GM18502 (cell line): ENCODE results near the gene CALM1.
A peak's percentile ranks its signal among the peaks of the same experiment; 100 is the strongest.

Experiments used
- ATAC-seq: cut with Tn5 transposase; IDR thresholded peaks from one replicate; pipeline ENCODE4 v1.9.1; 2021; ENCODE audit warnings: mild to moderate bottlenecking; ENCODE audit not compliant: unreplicated experiment, poor library complexity

CALM1 gene

DNA sequence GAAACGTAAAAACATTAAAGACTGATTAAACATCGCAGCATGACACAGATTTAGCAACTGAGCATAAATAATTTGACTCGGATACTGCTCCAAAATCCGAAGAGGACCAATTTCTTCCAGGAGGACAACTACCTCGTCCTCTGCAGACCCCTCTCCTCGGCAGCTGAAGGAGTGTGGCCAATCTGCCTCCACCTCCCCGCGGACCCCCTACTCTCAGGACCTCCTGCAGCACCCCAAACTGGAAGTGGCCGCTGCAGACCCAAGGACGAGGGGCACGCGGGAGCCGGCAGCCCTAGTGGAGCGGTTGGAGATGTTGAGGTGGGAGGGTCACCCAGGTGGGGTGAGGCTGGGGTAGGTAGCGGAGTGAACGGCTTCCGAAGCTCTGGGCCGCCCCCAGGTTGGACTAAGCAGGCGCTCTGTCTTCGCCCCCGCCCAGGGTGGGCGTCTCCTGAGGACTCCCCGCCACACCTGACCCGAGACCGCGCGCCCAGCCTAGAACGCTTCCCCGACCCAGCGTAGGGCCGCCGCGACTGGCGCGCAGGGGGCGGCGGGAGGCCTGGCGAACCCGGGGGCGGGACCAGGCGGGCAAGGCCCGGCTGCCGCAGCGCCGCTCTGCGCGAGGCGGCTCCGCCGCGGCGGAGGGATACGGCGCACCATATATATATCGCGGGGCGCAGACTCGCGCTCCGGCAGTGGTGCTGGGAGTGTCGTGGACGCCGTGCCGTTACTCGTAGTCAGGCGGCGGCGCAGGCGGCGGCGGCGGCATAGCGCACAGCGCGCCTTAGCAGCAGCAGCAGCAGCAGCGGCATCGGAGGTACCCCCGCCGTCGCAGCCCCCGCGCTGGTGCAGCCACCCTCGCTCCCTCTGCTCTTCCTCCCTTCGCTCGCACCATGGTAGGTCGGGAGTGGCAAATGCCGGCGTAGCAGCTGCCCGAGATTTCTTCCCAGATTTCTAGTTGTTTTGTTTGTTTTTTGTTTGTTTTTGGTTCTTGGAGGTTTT, at the start of gene CALM1:
CALM1 (plus strand) TSS at position 689 of the 999 bp plus-strand sequence; CDS start at position 891, 202 bp downstream.
- ATAC-seq: peak; percentile 70

DNA sequence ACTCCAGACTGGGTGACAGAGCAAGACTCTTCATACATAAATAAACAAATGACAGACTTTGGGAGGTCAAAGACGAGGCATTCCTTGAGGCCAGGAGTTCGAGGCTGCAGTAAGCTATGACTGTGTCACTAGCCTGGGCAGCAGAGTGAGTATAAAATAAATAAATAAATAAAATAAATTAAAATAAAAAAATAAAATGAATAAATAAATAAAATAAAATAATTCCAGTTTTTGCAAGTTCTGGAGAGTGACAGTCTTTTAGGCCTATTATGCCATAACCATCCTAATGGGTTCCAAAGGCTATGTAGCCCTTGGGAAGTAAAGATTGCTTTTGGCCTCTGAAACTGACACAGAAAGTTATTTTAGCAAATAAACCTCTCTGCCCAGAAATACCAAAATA, 48.6 kb upstream of the CALM1 start:
- ATAC-seq: no peak

DNA sequence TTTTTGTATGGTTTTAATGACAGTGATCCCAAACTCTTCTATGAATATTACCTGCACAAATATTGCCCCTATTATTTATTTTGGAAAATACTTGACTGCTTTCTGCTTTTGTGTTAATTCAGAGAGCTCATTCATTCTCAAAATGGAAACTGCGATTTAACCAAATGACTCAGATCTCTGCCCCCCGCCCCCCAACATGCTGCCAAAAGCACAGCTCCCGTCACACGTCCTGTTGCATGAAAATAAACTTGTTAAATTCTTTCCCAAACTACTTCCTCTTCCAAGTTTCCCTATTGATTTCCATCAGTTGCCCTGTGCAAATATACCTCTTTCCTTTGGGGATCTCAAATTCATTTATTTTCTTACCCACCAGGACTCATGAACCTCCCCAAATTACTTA, 47.1 kb upstream of the CALM1 start:
- no peak for ATAC-seq

DNA sequence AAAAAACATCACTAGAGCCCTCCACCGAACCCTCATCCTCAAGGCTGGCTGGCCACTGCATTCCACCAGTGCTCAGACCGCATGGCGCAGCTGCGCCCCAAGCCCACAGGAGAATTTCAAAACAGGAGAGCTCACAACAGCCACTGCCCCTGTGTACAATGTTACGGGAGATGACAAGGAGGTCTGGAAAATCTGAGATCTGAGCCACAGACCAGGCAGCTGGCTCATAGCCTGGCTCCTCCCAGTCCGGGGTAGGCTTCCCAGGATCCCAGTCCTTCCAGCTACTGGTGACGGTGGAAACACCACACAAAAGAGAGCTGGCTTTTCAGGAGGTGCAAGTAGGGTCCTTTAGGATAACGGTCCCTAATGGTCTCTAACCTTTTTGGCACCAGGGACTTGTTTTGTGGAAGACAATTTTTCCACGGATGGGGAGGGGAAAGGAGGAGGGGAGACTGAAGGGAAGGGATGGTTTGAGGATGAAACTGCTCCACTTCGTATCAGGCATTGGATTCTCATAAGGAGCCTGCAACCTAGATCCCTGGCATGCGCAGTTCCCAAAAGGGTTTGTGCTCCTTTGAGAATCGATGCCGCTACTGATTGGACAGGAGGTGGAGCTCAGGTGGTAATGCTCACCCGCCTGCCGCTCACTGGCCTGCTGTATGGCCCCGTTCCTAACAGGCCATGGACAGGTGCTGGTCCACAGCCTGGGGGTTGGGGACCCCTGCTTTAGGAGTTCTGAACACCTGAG, 42.1 kb upstream of the CALM1 start:
- no peak for ATAC-seq

DNA sequence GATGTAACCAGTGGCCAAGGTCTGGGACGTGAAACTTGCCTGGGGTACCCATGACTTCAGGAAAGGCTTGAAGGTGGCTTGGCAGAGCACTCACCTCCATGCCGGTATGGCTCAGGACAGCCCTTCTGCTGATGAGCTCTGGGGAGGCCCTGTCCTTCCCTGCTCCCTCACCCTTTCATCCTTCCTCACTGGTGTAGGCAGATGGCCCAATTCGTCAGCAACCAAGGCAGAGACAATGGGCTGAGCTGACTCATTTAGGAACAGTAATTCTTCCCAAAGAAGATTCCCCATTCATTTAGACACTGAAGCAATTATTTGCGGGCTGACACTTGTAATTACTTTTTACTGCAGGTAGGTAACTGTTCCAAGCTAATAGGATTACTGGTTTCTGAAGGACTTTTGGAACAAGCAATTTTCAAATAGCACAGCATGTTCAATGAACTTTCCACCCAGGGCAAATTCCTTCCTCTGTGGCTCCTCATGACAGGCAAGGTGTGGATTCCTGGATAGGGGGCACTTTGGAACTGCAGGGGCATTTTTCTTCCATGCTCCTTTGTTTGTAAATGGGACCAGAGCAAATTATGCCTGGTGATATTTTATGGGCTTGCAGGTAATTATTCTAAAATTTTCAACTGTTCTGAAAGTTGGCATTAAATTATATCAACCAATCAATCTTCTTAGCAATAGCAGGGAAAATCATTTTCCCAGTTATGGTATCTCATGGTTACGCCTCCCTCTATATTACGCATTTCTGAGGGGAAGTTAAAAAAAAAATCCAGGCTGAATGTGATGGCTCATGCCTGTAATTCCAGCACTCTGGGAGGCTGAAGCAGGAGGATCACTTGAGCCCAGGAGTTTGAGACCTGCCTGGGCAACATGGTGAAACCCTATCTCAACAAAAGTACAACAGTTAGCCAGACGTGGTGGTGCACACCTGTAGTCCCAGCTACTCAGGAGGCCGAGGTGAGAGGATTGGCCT, 41.0 kb upstream of the CALM1 start:
- ATAC-seq: no peak

DNA sequence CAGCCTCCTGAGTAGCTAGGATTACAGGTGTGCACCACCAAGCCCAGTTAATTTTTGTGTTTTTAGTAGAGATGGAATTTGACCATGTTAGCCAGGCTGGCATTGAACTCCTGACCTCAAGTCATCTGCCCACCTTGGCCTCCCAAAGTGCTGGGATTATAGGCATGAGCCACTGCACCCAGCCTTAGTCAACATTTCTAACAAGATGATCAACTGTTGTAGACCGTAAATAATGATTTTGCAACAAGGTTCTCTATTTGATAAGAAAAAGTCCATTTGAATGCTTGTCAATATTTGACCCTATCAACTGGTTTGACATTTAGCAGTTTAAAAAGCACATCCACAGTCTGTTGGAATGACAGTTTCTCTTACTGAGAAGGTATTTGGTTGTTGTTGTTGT, 39.9 kb upstream of the CALM1 start:
- no peak for ATAC-seq

DNA sequence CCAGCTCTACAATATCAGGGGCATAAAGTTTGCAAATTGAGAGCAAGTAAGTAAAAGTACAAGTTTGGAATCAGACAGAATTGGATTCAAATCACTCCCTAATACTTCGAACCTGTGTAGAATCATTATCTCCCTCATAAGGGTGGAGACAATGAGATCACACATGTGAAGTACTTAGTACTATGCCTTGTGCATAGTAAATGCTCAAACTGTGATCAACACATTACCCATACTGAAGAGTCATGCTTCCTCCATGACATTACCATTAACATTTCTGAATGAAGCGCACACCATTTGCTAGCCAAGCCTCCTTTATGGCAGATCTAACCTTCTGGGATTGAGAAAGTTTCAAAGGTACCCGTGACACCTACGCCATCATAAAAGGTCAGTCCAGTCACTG, 38.5 kb upstream of the CALM1 start:
- ATAC-seq: no peak

DNA sequence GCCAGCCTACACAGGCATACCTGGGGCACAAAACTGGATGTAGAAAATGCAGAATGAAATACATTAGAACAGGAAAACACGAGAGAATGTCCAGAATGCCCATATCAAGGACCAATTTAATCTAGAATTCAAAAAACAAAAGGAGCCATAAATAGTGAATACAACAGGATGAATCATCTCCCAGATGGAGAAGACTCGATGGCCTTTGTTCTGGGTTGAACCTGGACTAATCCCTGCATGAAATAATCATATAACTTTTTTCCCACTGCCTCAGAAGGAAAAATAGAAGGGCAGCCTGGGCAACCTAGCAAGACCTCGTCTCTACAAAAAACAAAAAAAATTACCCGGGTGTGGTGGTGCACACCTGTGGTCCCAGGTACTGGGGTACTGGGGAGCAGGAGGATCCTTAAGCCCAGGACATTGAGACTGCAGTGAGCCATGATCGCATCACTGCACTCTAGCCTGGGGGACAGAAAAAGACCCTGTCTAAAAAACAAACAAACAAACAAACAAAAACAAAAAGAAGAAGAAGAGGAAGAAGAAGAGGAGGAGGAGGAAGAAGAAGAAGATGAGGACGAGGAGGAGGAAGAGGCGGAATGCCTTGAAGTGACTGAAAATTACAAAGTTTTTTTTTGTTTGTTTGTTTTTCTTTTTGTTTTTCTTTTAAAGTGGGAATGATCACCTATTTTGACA, 34.8 kb upstream of the CALM1 start:
- no peak for ATAC-seq

DNA sequence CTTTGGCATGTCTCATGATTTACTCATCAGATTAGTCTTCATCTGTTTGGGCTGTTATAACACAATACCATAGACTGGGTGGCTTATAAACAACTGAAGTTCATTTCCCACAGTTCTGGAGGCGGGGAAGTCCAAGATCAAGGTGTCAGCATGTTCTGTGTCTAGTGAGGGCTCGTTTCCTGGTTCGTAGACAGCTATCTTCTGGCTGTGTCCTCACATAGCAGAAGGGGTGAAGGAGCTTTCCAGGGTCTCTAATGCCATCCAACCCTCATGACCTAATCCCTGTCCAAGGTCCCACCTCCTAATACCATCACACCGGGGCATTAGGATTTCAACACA, 34.3 kb upstream of the CALM1 start:
- ATAC-seq: no peak

DNA sequence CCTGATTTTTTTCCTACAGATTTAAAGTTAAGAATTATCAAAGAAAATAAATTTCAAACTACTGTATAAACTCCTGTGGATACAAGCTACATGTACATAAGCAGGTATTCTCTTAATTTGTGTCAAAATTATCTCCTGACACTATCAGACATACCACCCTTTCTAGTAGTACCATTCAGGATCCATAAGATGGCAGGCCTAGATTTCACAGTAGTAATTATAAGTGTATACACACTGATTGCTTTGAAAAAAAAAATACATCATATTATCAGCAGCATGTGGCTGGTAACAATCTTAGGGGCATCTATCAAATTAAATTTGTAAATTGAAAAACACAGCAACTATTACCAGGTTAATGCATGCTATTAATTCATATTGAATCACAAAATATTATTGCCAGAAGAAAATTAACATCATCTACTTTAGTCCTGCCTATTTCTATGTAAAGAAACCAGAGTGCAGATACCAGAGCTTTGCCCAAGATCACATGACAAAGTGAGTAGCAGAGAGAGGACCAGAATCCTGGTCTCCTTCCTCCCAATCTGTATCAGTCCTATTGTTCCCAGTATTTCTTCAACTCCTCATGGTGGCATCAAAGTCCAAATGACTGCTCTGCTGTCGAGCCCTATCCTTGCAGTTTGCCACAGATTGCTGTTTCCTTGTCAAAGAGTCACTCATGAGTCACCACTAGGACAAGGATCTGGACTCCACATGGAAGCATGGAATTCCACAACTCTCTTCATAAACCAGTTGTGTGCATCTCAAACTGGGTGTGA, 27.7 kb upstream of the CALM1 start:
- no peak for ATAC-seq

DNA sequence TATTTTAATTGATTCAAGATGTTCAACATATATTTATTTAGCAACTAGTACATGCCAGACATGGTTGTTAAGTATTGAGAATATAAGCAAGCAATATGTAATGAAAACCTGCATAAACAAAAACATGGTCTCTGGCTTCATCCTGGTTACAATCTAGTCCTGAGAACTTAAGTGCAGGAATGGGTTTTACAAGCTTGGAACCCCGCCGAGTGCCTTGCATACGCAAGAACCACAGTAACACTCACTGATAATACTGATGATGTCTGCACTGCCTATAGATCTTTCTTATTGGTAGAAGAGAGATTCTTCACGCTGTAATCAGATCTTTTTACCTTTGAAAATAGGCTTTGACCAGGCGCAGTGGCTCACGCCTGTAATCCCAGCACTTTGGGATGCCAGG, 22.9 kb upstream of the CALM1 start:
- no peak for ATAC-seq

DNA sequence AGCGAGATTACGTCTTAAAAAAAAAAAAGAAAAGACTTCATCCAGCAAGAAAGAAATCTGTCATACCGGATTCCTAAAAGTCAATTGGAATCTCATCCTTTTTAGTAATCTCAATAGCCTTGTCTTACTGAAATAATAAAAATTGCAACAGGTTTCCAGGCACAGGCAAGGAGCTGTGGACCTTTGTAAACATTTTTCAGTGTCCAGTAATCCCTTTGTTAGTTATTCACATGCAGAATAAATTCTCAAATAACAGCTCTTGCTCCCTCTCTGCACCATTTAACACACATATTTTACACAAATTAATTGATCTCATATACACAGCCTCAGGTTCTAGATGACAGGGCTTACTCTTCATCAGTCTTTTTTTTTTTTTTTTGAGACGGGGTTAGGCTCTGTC, 22.0 kb upstream of the CALM1 start:
- no peak for ATAC-seq

DNA sequence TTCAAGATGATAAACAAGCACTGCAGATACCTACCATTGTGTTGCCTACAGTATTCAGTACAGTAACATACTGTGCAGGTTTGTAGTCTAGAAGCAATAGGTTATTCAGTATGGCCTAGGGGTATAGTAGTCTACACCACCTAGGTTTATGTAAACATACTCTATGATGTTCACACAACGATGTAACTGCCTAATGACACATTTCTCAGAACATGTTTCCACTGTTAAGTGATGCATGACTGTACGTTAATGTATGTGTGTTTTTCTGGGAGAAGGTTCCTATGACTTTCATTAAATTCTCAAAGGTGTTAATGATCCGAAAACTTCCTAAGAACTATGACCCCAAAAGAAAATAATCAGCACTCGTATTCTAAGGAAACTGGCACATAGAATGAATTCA, 20.9 kb upstream of the CALM1 start:
- ATAC-seq: no peak

DNA sequence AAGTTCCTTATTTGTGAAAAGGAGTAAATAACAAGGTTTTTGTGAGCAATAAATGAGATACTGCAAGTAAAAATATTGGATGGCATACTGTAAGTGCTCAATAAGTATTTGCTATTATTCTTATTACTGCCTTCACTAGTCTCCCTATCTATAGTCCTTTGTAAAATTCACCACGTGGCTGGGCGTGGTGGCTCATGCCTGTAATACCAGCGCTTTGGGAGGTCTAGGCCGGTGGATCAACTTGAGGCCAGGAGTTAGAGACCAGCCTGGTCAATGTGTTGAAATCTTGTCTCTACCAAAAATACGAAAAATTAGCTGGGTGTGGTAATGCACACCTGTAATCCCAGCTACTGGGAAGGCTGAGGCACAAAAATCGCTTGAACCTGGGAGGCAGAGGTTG, 18.6 kb upstream of the CALM1 start:
- no peak for ATAC-seq

DNA sequence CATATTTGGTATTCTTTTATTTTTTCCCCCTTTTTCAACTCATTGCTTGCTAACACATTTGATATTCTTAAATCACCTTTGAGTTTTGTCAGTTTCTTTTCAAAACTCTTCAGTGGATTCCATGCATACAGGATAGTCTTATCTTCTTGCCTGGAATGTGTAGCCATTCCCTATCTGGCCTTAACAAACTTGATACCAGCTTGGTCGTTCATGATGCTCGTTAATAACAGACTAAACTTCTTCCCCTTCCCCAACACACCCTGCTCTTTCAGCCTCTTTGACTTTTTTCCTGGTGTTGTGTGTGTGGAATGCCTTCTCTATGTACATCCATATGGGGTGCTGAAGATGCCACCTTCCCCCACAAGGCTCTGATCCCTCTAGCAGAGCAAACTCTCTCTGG, 17.7 kb upstream of the CALM1 start:
- ATAC-seq: no peak

DNA sequence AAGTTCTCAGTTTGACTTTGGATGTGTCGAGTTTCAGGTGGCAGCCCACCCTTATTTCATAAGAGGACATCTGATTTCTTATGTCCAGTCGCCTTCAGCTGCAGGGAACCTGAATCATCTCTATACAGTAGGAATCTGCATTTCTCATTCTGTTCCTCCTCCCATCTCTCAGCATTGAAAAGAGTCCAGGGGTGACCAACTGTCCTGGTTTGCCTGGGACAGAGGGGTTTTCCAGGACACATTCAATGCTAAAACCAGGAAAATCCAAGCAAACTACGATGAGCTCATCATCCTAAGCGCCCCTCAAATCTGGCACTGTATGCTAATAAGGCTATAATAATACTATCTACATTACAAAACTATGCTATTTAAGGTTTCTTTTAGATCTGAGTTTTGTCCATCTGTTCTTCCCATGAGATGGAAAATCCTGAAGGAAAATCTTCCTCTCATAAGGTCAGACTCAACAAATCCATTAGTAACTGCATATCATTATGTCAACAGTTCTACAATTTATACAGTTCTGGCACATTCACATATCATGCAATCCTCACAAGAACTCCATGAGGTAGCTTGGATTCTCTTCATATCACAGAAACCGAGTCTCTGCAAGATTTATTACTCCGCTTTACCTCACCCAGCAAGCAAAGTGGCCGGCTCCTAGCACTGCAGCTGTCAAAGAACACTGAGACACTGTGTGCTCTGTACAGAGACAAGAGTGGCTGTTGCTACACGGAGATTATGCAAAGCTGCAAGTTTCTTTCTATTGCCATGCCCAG, 15.6 kb upstream of the CALM1 start:
- ATAC-seq: no peak

DNA sequence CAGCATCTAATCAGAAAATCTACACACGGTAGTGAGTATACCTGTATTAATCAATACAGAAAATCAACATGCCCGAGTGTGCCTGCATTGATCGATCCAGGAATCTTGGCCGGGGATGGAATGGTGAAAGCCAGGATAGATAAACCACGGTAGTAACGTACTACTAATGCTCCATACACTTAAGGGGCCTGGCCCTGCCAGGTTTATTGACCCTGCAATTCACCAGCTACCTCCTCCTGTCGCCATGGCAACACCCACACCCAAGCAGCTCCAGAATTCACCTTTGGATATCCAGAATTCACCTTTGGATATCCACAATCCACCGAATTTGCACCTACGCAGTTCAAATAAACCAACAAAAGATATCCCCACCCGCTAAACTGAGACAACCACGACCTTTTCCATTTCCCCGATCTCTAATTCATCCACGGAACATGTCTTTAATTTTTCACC, 14.8 kb upstream of the CALM1 start:
- no peak for ATAC-seq

DNA sequence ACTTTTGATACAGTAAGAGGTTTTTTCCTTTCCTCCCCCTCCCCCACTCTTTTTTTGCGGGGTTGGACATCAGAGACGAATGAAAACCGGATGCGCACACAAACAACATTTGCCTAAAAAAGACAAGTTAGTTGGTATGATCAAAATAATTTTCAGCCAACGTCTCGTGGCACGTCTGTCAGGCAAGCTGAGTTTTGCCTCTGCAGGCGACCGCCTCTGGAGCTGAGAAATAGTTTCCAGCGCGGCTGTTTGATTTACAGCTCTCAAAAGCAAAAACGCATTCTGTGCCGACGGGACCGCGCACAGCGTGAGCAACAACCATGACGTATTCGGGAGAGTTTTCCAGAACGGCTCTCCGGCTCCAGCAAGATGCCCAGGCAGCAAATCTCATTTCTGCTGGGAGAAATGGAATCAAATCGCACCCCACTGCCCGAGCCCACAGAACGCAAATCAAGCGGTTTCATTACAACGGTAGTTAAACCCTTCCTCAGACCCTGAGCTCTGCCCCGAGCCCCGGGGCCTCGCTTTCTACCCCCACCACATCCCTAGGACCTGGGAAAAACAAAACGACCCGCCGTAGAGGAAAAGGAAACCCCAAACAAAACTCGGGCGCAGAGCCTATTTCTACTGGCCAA, 14.2 kb upstream of the CALM1 start:
- ATAC-seq: peak; percentile 18
